GM21786 (cell line): ENCODE measurements around the gene STK24.

Experiments used
- ATAC-seq: cut with Tn5 transposase; IDR thresholded peaks from one replicate; pipeline ENCODE4 v1.9.1; 2021; ENCODE audit not compliant: unreplicated experiment

The STK24 gene

DNA sequence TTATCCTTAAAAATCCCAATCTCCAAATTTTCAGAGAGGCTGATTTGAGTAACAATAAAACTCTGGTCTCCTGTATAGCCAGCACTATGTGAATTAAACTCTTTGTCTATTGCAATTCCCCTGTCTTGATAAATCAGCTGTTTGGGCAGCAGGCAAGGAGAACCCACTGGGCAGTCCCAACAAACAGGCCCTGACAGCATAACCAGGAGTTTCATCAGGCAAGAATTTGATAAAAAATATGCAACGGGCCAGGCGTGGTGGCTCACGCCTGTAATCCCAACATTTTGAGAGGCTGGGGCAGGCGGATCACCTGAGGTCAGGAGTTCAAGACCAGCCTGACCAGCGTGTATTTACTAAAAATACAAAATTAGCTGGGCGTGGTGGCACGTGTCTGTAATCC lies 42.1 kb downstream of the STK24 start:
- ATAC-seq, result no peak

DNA sequence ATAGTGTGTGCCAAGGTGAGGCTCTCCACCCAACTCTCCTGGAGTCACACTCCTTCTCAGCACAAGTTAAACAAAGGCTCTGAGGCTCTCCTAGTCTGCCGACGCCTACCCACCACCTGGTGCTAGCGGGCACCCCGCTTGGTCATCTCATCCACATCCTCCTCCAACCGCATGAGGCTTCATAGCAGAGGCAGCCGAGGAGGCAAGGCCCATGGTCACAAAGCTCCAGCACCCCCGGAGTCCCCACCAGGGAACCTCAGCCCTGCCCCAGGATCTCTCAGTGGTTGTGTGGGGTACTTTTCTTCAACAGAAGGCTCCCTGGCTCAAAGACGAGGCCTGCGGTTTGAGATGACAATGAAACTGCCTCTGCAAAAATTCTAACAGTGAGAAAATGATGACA lies 43.0 kb downstream of the STK24 start:
- no peak for ATAC-seq

DNA sequence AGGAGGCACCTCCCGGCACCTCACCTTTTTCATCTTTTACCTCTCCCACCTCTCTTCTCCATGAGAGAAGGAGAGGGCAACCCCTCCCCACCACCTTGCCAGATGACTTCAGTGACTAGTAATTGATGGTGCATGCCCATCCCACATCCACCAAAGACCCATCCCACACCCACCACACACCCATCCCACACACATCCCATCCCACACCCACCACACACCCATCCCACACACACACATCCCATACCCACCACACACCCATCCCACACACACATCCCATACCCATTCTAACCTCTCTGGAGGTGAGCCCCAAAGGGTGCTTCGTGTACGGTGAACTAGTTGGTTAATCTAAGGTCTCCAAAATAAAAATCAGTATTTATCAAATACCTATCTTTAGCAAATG lies 44.7 kb downstream of the STK24 start:
- no peak for ATAC-seq

DNA sequence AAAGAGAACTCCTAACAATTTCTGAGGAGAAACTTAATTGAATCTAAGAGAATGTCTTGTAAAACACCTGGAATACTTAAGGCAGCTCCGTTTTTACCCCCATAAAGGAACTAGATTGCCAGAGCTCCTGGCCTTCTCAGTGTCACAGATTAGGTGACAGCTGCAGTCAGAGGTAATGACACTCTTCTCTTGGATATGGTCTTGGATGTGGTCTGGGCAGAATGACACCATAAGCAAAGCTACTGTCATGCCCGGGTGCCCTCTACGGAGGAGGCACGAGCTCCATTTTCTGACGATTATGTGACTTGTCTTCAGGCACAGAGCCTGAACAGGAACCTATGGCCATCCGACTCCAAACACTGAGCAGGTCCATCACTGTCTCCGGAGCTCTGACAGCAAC lies 46.7 kb downstream of the STK24 start:
- ATAC-seq, result no peak

DNA sequence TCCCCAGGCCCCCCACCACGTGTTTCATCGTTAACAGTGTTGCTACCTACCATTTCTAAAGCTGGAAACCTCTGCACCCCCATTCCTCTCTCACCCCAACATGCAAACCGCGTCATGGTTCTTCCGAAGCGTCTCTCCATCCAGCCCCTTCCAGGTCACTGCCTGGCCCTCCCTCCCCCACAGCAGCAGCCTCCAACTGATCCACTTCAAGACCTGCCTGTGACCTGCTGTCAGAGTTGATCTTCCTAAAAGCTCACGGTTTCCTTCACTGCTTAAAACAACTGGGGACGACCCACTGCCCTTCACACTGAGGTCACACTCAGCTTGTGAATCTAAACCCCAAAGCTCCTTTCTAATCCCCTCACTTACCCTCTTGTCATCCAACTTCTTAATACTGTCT lies 47.7 kb downstream of the STK24 start:
- no peak for ATAC-seq

- ATAC-seq, result no peak
These were observed 48.2 kb downstream of the STK24 start for GRCh38 chr13:98528663-98529064.

GRCh38 chr13:98527526-98527925 lies 49.4 kb downstream of the STK24 start:
- no peak for ATAC-seq

DNA sequence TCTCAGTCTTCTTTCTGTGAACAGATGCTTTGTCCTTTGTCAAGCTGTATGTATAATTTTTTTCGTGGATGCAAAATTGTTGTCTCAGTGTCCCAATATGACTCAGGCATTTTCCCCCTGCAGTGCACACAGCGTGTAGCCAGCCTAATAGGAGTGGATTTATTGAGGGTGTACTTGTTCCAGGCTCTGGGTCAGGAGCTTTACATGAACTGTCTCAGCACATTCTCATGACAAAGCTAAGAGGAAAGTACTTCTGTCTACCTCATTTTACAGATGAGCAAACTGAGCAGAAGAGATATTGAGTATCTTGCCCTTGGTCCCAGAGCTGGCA lies 50.8 kb downstream of the STK24 start:
- no peak for ATAC-seq

GRCh38 chr13:98525456-98526181 lies 51.3 kb downstream of the STK24 start:
- no peak for ATAC-seq

DNA sequence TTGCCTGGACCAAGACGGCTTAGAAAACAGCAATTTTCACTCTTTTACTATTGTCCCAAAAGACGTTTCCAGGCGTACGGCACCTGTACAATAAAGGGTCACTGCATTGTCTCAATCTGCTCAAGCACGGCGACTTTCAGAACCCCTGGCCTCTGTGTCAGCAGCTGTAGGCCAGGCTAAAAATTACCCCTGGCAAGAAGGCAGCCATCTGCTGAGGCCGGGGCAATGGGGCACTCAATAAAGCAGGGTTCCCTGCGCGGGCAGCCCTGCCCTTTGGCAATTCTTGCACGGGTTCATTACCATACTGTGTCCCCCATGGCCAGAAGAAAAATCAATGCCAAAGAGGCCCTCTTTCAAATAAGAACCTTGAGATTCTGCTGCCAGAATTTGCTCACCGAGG lies 52.1 kb downstream of the STK24 start:
- no peak for ATAC-seq

- no peak for ATAC-seq
These were observed 52.5 kb downstream of the STK24 start for GRCh38 chr13:98524391-98524790.

GRCh38 chr13:98523455-98524102 lies 53.3 kb downstream of the STK24 start:
- peak; percentile 70 for ATAC-seq

GRCh38 chr13:98522371-98522770 lies 54.5 kb downstream of the STK24 start:
- no peak for ATAC-seq

- ATAC-seq, result no peak
These were observed 55.3 kb downstream of the STK24 start for GRCh38 chr13:98521461-98522247.

- ATAC-seq, result no peak
These were observed 56.0 kb downstream of the STK24 start for GRCh38 chr13:98520674-98521449.

DNA sequence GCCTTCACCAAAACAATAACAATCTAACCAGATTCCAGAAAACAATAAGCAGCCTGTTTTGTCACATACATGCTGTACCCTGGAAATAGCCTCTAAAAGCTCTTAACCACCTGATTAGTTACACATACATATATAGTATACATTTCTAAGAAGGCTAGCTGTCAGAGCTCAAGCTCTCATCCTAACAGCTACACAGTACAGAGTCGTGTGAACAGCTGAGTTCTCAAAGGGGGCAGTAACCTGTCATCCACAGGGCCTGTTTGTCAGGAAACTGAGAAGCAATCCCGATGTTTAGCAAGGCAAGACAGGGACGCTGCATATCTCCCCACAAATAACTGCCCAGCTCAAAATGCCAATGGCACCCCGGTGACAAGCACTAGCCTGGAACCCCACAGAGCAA lies 56.9 kb downstream of the STK24 start:
- no peak for ATAC-seq

- ATAC-seq, result peak; percentile 37
These were observed 59.2 kb downstream of the STK24 start for GRCh38 chr13:98517576-98518310.

DNA sequence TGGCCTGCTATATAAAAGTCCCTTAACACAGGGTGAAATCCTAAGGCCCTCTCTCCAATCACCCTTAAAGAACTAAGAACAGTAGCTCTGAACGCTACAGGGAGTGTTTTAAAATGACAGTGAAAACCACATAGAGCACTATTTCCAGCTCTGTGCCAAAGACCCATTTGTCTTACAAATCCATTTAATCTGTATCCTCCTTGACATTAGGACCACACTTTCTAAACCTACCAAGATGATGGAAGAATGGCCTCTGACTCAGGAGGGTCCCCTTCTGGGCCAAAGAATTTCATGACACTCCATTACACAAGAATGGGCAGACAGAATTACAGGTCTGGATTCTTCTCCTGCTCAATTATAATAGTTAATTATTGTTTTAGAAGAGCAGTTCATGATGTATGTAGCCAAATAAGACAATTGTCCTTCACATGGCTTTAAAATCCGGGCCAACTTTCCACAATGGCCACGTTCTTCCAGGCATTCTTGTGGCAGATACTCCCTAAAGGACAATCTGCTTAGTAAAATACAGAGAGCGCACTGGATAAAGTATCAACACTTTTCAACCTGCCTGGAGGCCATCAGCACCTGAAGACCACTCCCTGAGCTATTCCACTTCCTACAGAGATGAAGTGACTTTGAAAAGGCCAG lies 61.0 kb downstream of the STK24 start:
- ATAC-seq, result no peak

GRCh38 chr13:98514288-98514687 lies 62.6 kb downstream of the STK24 start:
- ATAC-seq, result no peak

DNA sequence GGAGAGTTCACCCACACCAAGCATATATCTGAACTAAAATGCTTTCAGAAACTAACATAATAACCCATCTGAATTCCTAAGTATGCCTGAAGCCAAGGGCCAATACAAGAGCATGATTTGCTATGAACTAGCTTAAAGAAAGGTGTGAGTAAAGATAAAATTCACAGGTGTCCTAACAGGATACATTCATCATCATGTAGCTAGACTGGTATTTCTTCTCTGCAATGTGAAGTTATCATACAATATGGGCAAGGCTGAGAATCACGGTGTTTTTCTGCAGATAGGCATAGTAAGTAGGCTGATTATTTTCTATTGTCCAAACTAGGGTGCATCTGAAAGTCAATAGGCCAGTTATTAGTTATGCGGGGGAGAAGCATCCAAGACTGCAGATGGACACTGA lies 63.1 kb downstream of the STK24 start:
- no peak for ATAC-seq
